ENCODE results near the gene RARG.
"Not testable (repeated sequence)": the region's sequence is repeated elsewhere in the genome, so short reads cannot be mapped to it uniquely, and the experiment has no call there.

The RARG gene

DNA sequence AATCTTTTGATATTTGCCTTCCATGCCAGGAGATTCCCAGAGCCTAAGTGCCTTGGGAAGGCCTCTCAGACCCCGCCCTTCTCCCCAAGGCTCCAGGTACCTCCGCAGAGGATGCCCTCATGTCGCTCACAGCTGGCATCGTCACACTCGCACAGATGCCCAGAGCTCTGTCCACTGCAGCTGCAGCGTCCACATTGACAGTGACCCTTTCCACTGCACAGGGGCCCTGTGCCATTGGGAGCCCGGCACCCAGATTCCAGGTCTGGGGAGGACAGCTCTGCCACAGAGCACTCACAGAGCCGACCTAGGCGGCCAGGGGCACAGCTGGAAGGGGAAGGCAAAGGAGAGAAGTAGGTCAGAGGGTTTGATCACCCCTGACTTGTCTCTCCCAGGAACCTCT, 39.0 kb downstream of the RARG start:
- in situ Hi-C loops (cut with MboI; ENCODE audit: low sequenced_read_pairs) = no loop called here

DNA sequence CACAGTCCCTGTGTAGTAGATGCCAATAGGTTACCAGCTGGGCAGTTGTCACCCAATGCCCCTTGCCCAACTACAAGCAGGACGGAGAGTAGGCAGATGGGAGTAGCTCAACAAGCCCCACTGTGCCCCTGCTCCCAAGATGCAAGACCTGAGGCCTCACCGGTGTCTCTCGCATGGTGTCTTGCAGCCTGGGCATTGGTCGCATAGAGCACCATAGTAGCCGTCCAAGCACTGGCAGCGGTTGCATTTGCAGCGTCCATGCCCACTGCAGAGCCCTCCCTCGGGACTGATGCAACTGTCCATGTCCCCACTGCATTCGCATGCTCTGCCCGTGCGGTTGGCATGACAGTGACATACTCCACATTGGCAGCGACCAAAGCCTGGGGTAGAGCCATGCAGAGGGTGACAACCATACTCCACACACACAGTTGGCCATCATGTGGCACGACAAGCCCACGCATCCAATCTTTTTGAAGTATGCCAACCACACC, 39.4 kb downstream of the RARG start:
- in situ Hi-C loops (cut with MboI; ENCODE audit: low sequenced_read_pairs) = no loop called here

DNA sequence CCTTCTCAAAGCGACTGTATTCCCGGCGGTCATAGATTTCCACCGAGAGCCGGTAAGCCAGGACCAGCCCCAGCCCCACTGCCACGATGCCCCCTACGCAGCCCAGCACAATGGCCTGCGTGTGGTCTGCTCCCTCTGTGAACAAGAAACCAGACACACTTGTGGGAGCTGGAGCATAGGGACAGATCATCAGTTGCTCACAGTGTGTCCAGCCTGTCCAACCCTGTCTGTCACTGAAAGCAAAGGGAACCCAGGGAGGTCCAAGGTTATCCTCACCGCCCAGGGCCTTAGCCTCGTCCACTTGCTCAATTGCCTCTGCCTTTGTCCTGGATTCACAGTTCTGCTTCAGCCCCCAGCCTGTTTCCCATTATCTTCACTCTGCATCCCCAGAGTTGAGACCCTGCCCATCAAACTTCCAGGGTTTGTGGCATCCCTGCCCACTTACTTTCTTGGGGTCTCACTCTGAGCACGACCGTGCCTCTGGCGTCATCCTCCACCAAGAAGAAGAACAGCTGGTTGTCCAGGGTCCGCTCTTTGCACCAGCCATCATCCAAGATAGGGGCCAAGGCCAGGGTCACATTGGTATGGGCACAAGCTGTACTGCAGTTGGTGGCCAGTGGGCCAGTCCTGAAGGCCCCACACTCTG, 40.0 kb downstream of the RARG start:
- in situ Hi-C loops (cut with MboI; ENCODE audit: low sequenced_read_pairs) = no loop called here

DNA sequence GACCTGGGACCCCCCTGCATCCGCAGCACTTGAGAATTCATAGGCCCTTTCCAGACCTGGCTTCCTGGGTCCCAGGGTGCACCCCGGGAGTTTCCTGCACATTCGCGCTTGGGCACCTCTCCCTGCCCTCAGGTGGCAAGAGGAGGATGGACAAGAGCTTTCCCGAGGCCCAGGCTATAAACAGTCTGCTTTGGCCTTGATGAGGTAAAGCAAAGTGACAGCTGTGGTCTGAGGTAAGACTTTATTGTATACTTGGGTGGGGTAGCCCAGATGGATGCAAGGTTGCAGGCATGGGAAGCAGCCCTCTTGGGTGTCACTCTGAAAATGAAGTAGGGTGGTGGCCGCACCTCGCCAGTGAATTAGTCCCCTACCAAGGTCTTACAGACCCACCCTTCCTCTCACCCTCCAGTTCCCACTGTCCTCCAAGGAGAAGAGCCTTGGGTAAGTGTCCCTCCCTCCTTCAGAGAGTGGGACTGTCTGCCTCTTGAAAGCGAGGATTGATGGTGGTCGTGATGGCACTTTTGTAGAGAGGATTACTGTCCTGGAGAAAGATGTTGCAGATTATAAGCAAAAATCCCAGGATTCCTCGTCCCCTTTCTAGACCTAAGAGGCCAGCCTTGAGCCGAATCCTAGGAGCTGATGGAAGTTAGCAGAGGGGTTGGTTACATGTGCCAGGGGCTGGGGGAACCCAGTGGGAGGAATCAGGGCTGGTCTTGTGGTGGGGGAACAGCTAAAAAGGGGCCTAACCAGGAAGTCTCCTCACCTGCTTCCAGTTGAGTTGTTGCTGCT, 40.7 kb downstream of the RARG start:
- in situ Hi-C loops (cut with MboI; ENCODE audit: low sequenced_read_pairs) = no loop called here

DNA sequence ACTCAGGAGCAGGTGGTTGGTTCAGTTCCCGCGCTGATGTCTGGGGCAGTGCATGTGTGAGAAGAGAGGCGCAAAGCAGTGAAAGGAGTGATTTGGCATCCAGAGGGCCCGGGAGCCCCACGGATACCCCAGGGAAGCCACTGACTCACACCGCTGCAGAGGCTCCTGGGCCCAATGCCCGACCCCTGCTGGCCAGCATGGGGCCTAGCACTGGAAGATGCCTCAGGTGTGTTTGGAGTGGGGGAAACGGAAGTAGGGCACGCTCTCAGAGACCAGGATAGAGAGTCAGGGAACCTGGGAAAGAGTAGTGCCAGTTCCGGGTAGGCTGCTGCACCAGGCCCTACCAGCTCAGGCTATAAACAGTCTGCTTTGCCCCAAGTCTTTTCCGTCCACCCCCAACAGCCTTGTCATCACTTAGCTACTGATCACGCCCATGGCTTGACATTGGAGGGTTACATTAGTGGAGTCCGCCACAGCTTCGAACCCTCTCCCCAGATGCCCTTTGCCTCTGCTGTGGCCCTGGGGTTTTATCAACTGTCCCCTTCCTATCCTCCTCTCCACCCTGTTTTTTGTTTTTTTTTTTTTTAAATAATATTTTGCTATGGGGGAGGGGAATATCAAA, 41.8 kb downstream of the RARG start:
- in situ Hi-C loops (cut with MboI; ENCODE audit: low sequenced_read_pairs) = no loop called here

DNA sequence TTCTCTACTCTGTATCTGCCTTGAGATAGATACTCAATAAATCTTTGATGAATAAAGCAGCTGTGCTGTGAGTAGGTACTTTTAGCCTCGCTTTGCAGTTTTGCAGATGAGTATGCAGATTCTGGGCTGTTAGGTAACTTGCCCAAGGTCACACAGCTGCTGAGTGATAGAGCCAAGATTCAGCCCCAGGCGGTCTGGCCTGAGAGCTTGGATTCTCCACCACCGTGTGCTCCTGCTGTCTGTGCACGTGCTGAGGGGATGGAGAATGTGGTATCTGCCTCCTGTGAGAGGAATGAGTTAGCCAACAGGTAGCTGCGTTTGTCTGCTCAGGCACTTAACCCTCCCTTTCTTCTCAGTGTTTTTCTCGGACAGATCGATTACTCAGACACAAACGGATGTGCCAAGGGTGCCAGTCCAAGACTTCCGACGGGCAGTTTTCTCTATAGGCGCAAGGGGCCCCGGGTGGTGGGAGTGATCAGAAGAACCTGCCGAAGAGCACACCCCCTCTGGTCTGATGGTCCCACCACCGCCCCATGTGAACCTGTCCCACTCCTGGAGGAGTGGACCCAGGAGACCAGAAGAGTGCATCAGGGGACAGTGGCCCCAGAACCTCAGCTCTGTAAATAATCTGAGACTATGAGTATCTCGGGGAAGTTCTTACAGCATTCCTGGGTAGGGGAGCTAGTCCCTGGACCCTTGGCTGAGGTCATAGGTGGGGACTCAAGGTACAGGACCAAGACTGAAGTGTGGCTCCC, 44.7 kb downstream of the RARG start:
- in situ Hi-C loops (cut with MboI; ENCODE audit: low sequenced_read_pairs) = no loop called here

DNA sequence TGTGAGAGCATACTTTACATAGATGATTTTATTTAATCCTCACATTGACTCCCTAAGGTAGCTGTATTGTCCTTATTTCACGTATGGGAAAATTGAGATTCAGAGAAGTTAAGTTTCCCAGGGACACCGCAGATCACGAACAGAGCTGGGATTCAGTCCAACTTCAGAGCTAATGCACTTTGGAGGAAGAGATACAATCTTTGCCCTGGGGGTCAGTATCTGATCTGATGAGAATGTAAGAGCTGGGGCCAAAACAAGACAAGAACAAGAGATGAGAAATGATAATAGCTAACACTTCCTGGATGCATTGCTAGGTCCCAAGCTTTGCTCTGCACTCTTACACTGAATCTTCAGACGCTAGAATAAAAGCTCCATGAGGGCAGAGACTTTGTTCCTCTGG, 45.3 kb downstream of the RARG start:
- in situ Hi-C loops (cut with MboI; ENCODE audit: low sequenced_read_pairs) = no loop called here

DNA sequence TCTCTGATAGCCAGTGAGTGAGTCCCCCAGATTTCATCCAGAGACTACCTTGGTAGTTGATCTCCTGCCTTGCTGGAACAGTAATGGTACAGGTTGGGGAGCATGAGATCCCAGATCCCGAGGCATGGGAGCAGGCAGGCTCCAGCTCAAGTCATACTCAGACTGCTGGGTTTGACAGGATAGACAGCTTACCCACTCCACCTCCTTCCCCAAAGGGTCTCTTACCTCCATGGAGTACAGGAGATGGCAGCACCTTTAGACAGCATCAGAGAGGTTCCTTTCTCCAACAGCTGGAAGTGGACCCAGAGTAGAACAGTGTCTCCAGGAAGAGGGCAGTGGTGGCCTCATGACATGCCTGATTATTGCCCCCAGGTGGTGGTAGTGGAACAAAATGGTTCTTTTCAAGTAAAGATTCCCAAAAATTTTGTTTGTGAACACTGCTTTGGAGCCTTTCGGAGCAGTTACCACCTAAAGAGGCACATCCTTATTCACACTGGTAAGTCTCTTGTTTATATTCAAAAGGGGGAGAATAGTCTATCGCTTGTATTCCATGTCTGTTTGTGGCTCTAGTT, 46.3 kb downstream of the RARG start:
- in situ Hi-C loops (cut with MboI; ENCODE audit: low sequenced_read_pairs) = no loop called here

DNA sequence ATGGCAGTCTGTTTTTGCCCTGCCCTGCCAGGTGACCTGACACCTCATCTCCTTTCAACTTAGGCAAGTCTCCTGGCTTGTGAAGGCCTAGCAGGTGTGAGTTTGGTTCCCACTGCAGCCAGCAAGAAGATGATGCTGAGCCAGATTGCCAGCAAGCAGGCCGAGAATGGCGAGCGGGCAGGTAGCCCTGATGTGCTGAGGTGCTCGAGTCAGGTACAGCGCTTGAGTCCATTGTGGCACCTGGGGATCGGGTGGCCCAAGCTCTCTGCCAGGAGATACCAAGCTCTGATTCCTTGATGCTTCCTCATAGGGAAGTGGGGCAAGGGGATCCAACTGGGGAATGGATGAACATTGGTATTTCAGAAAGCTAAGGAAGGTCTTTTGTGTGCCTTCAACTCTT, 47.2 kb downstream of the RARG start:
- in situ Hi-C loops (cut with MboI; ENCODE audit: low sequenced_read_pairs) = no loop called here

DNA sequence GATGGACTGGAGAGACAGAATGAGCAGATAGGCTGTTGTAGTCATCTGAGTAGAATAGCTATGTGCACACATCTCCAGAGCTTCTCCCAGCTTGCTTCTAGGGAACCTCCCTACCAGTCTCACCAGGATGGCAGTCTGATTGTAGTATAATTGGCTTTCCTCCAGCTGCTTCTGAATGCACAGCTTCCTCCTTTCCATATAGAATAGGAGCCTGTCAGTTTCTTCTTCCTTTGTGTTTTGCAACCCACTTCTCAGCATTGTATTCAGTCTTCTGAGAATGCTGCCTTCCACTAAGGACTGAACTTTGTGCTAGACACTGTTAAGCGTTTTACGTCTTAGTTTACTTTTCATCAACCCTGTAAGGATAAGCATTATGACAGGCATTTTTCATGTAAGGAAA, 49.1 kb downstream of the RARG start:
- in situ Hi-C loops (cut with MboI; ENCODE audit: low sequenced_read_pairs) = no loop called here

DNA sequence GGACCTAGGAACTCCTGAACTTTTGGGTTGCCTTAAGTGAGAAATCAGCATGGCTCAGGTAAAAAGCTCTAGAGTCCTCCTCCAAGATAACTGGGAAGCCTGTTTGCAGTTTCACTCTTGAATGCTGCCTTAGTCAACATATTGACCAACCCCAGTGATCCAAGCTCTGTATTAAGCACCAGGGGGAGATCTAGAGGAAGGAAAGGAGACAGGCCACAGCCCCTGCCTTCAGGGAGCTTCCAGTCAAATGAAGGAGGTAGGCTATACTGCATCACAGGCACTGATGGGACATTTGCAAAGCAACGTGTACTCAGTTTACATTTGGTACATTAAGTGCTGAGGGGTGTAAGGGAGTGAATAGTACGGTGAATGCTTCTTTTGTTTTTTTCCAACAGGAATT, 50.1 kb downstream of the RARG start:
- in situ Hi-C loops (cut with MboI; ENCODE audit: low sequenced_read_pairs) = no loop called here

DNA sequence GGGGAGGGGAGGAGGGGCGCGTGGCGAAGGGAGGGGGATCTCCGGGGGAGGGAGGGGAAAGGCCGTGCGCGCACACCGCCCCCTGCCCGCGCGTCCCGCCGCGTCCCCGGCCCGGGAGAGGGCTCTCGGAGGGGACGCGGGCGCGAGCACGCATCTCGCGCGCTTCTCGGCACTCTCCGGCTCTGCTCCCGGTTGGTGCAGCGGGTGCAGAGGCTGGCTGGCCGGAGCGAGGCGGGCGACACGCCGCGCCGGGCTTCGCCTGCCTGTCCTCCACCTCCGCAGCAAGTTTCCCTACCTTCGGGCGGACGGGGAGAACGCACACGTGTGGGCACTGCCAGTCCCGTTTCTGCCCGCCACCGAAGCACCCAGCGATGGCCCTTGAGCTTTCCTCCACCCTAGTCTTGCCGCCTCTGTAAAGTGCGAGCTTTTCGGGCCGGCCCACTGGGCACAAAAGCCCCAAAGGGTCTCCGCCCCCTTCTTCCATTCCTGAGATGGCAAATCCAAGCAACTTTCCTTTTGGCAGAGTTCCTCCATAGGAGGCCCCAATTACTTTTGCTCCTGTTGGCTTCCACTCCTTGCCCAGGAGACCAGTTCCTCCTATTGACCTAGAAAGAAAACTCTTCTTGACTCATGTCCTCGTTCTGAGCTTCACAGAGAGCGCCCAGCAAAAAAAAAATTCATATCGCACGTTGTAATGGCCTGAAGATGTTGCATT, 50.9 kb downstream of the RARG start:
- in situ Hi-C loops (cut with MboI; ENCODE audit: low sequenced_read_pairs) = no loop called here

DNA sequence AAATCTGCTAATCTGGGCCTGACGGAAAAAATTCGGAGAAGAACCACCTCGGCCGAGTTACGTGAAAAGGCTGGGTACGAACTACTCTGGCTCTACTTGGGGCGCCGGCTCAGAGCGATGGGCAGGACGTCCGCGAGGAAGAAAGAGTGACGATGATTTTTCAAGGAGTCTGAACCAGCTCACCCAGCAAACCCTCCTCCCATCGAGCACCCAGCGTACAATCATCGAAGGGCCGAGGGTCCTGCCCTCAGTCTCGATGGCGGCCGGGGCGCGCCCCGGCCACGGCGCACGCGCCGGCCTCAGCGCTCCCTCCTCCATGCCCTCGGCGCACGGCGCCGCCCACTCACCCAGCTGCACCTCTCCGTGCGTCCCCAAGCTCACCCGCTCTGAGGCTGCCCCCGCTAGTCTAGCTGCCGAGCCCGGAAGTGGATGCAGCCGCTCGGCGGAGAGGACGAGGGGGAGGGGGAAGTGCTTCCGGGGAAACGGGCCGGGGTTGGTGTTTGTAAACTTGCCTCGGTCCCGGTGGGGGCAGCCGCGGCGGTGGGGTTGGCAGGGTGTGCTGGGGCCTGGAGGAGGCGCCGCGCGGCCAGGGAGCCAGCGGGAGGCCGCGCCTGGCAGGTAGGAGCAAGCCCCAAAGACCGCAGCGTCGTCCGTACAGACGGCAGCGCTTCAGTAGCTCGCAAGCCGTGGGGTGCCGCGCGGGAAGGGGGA, 51.6 kb downstream of the RARG start, which contains the start of the genes CSAD and ZNF740:
Gene CSAD (minus strand): TSS at position 706 of the 711 bp plus-strand sequence. CDS start 7,455 bp downstream, outside the sequence.
Gene ZNF740 (plus strand): TSS at position 503 of the 711 bp plus-strand sequence. CDS start 1,262 bp downstream, outside the sequence.
- in situ Hi-C loops (cut with MboI; ENCODE audit: low sequenced_read_pairs) = no loop called here

DNA sequence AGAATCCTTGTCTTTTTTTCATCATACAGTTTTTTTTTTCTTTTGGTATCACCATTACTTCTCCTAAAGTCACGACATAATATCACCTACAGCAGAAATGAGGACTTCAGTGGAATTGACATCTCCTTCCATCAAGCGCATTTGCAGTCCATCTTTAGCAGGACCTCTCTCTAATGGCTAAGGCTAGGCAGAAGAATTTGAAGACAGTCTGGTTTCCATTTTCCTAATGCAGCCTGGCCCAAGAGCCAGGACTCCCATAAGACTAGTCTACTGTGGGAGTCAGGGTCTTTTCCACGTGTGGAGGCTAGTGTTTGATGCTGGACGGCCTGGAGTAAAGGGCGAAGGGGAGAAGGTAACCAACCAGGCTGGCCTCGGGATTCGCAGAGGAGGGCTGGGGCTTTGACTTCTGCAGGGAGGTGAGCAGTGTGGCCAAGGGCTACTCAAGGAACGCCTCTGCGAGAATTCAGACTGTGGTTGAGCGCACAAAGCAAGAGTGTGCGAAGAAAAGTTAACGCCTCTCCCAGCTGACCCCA, 52.3 kb downstream of the RARG start:
- in situ Hi-C loops (cut with MboI; ENCODE audit: low sequenced_read_pairs) = no loop called here

DNA sequence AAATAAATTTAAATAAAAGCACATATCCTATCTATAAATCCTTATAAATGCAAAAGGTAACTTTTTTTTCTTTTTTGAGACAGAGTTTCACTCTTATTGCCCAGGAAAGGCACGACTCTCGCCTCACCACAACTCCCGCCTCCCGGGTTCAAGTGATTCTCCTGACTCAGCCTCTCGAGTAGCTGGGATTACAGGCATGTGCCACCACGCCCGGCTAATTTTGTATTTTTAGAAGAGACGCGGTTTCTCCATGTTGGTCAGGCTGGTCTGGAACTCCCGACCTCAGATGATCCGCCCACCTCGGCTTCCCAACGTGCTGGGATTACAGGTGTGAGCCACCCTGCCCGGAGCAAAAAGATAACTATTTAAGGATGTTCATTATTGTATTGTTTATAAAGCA, 53.2 kb downstream of the RARG start:
- in situ Hi-C loops (cut with MboI; ENCODE audit: low sequenced_read_pairs) = not testable (repeated sequence)

DNA sequence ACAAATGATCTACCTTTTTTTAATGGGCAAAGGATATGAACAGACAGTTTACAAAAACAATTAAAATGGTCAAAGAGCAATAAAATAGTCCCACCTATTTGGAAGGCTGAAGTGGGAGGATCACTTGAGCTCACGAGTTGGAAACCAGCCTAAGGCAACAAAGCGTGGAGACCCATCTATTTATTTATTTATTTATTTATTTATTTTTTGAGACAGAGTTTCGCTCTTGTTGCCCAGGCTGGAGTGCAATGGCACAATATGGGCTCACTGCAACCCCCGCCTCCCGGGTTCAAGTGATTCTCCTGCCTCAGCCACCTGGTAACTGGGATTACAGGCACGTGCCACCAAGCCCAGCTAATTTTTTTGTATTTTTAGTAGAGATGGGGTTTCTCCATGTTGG, 54.6 kb downstream of the RARG start:
- in situ Hi-C loops (cut with MboI; ENCODE audit: low sequenced_read_pairs) = not testable (repeated sequence)

DNA sequence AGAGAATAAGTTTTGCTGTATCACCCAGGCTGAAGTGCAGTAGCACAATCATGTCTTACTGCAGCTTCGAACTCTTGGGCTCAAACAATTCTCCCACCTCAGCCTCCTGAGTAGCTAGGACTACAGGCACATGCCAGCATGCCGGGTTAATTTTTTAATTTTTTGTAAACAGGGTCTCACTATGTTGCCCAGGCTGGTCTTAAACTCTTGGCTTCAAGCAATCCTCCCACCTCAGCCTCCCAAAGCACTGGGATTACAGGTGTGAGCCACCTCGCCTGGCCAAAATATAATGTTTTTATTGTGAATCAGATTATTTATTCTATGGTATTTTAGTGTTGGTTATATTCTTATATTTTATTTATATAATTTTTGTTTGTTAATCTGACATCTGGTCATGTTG, 55.3 kb downstream of the RARG start:
- in situ Hi-C loops (cut with MboI; ENCODE audit: low sequenced_read_pairs) = no loop called here

DNA sequence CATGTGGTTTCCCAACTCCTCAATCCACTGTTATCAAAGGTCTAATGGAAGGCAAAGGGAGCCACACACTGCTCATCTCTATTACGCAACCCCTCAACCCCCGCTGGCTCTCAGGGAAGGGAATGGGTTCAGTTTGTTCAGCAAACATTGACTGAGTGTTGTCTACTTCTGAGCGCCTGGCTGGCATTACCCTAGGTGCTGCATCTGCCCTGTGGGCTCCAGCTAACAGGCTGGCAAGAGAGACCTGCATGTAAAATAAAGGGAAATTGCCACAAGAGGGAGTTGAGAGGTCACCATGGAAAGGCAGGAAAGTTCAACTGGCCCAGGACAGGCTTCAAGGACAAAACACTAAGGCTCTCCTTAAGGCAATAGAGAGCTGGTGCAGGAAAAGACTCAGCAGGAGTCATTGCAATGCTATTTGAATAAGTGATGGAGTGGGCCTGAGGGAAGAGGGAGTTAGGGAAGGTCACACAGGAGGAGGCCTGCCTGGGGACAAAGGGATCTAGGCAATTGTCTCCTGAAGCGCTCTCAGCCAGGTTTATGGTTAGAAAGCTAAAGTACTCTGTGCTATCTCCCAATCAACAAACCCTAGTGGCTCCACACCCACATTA, 57.0 kb downstream of the RARG start:
- in situ Hi-C loops (cut with MboI; ENCODE audit: low sequenced_read_pairs) = no loop called here
